Stomach (tissue), 9 donors: ENCODE data around the gene PKD1. TPM values are rescaled to one million over a fixed set of nuclear protein-coding genes. Genes with fewer than 3 reads are reported as not detected.
"Not testable (repeated sequence)": the region's sequence is repeated elsewhere in the genome, so short reads cannot be mapped to it uniquely, and the experiment has no call there.

ENCODE experiments used
- DNase-seq, 2 donors: peaks; one replicate each; pipeline versions ENCODE4 v3.0.0 to v3.0.0-alpha.2; 2013 to 2019
- H3K27ac ChIP-seq, 5 donors: fragments of 200-600 bp in 4 of 5; sonication (generic) in 4 of 5; one replicate each; pipeline ENCODE4 v1.5.1; 2013 to 2019; ENCODE audit warnings: mild to moderate bottlenecking in 1 of 5, moderate library complexity in 1 of 5
- H3K27me3 ChIP-seq, 3 donors: fragments of 200-600 bp; sonication (generic); one replicate each; pipeline ENCODE4 v1.5.1; 2017 to 2019; ENCODE audit warnings: mixed run types in 1 of 3
- H3K36me3 ChIP-seq, 4 donors: fragments of 200-600 bp; sonication (generic); 1 replicate in 3 of 4; 2 replicates in 1 of 4; pipeline ENCODE4 v1.5.1; 2016 to 2019
- H3K4me1 ChIP-seq, 4 donors: fragments of 200-600 bp; sonication (generic); one replicate each; pipeline ENCODE4 v1.5.1; 2016 to 2019
- H3K4me3 ChIP-seq, 4 donors: fragments of 200-600 bp; sonication (generic) in 3 of 4; one replicate each; pipeline ENCODE4 v1.5.1; 2016 to 2019; ENCODE audit warnings: mild to moderate bottlenecking in 1 of 4
- H3K9me3 ChIP-seq, 4 donors: fragments of 200-600 bp; sonication (generic); one replicate each; pipeline ENCODE4 v1.5.1; 2016 to 2019
- EP300 ChIP-seq: sonication (generic); formaldehyde crosslinking; IDR thresholded peaks from one replicate; pipeline ENCODE4 v1.6.1; 2017; ENCODE audit warnings: antibody characterized with exemption
- POLR2AphosphoS5 ChIP-seq, 3 donors: sonication (generic); formaldehyde crosslinking; IDR thresholded peaks; one replicate each; pipeline ENCODE4 v1.6.1; 2016; ENCODE audit warnings: antibody characterized with exemption in 3 of 3
- WGBS, 5 donors: extraction: QIAGEN DNeasy Blood & Tissue Kit in 3 of 5; methylation state at CpG; one replicate each; pipeline versions ENCODE4 v1.1.5 to v1.1.7; 2013 to 2018; 5-methylcytosine and 5-hydroxymethylcytosine counted together
- intact Hi-C: fragments of 100-400 bp; cut with DNase I; formaldehyde crosslinking; loops from one replicate; pipeline ENCODE4 v1.15.1; 2023; ENCODE audit warnings: low total_unique reads
- polyA plus RNA-seq, 3 donors: library from polyadenylated mRNA; stranded (reverse); fragments of 200-250 nt; gene quantifications; one replicate each; pipeline ENCODE4 v1.2.3, GENCODE V29; 2013
- total RNA-seq, 5 donors: library from RNA; depleted of rRNA; stranded (reverse); fragments of >200 nt; gene quantifications; one replicate each; pipeline versions ENCODE4 v1.1.0 to v1.2.3, GENCODE V29; 2014 to 2016
- donor health status: healthy with polysubstance abuse.
- donor health status: Bipolar disorder and iron deficiency.
- donor health status: healthy.

The PKD1 gene
- total and polyA plus RNA-seq, 8 donors, result 10.4 to 776 (median 90.7) TPM

DNA sequence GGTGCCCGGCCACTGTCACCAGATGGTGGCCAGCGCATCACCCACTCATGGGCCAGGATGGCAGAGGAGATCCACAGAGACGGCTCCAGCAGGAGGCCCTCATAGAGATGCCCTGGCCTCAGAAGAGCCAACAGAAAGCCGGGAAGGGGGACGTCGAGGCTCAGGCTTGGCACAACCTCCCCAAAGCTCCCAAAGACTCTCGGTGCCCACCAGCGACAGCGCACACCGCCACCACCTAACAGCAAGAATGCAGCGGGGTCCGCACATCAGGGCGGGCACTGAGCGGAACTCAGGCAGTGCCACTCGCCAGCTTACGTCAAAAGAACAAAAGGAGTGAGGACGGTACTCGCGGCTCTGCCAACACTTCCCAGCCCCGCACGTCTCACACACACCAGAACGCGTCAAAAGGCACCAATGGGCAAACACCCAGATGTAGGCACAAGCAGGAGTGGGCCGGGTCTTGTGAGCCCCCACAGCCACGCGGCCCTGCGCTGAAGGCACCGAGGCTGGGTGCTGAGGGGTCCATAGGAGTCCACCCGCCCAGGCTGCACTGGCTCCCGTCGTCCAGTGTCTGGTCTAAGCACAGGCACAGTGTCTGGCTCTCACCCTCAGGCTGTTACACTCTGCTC, 8.7 kb downstream of the PKD1 start:
- TF ChIP-seq EP300, result peak; percentile 56
- Histone ChIP-seq H3K27ac (peak overlapping the region; percentile 6 to 96 (median 92)), H3K4me1 (peaks cover 44 to 89% (median 71%) of the 10 kb centered on the region in 4 donors), H3K4me3 (peak overlapping the region in 2 of 4 donors; percentile 2 to 9)
- DNase-seq, result peak in 1 of 2 donors; percentile 46
- 82 to 89% (median 84%) methylated on average over 23 to 31 of the region's 31 CpGs for WGBS, 5 donors
- intact Hi-C loops, H3K36me3 ChIP-seq, H3K27me3 ChIP-seq, H3K9me3 ChIP-seq: not testable (repeated sequence)

DNA sequence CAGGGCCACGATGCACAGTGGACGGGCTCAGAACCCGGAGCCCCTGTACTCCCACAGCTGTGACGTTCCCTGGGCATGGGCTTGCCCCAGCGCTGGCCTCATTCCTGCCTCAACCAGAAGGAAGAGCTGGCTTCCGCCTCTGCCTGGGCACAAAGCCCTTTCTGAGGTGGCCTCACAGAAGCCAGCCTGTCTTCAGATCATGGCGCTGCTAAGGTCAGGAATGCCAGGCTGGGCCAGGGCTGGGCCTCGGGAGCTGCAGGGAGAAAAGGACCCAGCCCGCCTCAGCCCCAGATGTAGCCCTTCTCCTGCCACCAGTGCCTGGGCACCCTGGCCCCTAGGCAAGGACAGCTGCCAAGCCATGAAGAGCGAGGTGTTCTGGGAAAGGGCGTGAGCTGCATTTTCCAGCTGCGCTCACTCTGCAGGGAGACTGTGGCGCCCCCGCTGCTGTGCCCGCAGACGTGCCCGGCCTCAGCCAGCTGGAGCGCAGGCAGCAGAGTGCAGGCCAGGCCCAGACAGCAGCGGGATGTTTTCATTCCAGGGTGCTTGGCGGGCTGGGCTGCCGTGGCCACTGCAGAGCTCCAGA, 9.4 kb downstream of the PKD1 start:
- 33 to 59% (median 53%) methylated on average over 9 to 21 of the region's 21 CpGs for WGBS, 5 donors
- peaks cover 44 to 89% (median 72%) of the 10 kb centered on the region in 4 donors for H3K4me1 ChIP-seq
- H3K9me3 ChIP-seq, intact Hi-C loops, H3K36me3 ChIP-seq, H3K27me3 ChIP-seq: not testable (repeated sequence)
- peak overlapping the region in 2 of 4 donors; percentile 19 to 34 for H3K4me3 ChIP-seq
- TF ChIP-seq POLR2AphosphoS5 (IDR thresholded peaks at IDR 0.05) (peak in 2 of 3 donors; percentile 27 to 42), EP300 (peak; percentile 40)
- peak overlapping the region; percentile 81 to 96 (median 92) for H3K27ac ChIP-seq
- peak in 1 of 2 donors; percentile 57 for DNase-seq

DNA sequence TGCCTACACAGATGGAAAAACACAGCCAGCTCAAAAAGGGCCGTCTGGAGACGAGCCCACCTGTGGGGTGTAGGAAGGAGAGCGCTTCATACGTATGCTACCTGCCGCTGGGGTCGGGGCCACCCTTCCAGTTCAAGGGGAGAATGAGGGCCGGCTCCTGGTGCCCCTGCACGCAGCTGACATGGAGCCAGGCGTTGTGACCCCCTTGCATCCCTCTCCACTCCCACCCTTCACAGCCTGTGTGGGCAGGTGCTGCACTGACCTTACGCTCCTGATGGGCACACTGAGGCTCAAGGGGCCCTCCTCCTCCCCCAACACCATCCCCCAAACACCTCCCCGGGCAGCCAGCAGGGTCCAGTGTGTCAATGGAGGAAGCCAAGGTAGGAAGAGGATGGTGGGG, 10.1 kb downstream of the PKD1 start:
- 30 to 75% (median 53%) methylated on average over 3 to 11 of the region's 11 CpGs for WGBS, 5 donors
- H3K9me3 ChIP-seq, intact Hi-C loops, H3K27me3 ChIP-seq, H3K36me3 ChIP-seq: not testable (repeated sequence)
- H3K4me3 ChIP-seq, result peak overlapping the region; percentile 19 to 37 (median 34)
- H3K4me1 ChIP-seq, result peaks cover 44 to 92% (median 72%) of the 10 kb centered on the region in 4 donors
- H3K27ac ChIP-seq, result peak overlapping the region; percentile 81 to 96 (median 92)
- DNase-seq, result peak in 1 of 2 donors; percentile 24

DNA sequence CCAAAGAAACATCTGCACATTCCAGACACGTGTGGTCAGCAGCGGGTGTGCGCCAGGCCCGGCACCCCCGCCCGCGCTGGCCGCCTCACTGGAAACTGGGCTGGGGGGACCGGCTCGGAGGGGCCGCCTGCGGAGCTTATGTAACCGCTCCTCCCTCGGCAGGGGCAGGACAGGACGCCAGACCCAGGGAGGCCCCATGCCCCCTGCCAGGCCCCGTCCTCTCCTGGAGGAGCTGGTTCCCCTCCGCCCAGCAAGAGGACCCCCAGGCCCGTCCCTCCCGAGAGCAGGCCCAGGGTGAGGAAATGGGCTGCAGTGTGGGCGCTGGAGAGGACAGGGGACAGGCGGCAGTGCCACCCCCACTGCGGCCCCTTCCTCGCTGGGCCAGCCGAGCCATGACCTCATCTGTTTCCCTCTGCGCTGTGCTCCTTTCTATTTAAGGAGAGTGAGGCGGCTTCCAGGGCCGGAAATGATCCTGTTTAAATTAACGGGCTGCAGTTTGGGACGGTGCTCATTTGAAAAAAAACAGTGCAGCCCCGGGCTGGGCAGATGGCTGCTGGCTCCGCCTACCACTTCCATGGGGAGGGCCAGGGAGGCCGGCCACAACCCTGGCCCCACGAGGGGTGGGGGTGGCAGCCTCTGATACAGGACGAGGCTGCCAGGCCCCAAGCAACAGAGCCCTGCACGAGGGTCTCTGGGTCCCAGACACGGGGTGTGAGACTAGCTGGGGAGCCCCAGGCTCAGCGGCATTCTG, 10.8 kb downstream of the PKD1 start:
- WGBS, 5 donors, result 23 to 43% (median 33%) methylated on average over 14 to 36 of the region's 37 CpGs
- intact Hi-C loops, H3K9me3 ChIP-seq, H3K27me3 ChIP-seq, H3K36me3 ChIP-seq: not testable (repeated sequence)
- peak overlapping the region; percentile 19 to 37 (median 34) for H3K4me3 ChIP-seq
- DNase-seq, result peak in 1 of 2 donors; percentile 89
- H3K4me1 ChIP-seq, result peaks cover 44 to 90% (median 71%) of the 10 kb centered on the region in 4 donors
- H3K27ac ChIP-seq, result peak overlapping the region; percentile 81 to 96 (median 92)
- peak; percentile 8 for TF ChIP-seq EP300
- peak in 2 of 3 donors; percentile 8 to 16 for TF ChIP-seq POLR2AphosphoS5 (IDR thresholded peaks at IDR 0.05)

DNA sequence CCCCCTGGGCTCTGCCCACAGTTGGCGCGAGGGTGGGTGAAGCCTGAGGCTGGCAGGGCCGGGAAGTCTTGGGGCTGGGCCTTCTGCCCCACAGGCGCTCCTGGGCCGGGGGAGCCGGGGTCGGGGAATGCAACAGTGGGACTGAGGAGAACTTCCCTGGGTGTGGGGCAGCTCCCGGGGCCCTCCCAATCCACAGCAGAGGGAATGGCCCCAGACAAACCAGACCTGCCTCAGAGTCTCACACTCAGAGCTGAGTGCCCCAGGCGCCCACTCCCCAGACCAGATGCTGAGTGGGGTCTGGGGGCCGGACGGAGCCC, 11.4 kb downstream of the PKD1 start:
- H3K27me3 ChIP-seq, DNase-seq, H3K9me3 ChIP-seq, H3K36me3 ChIP-seq, intact Hi-C loops: not testable (repeated sequence)
- Histone ChIP-seq H3K4me3 (peak overlapping the region; percentile 19 to 37 (median 34)), H3K27ac (peak overlapping the region; percentile 81 to 96 (median 92)), H3K4me1 (peaks cover 44 to 88% (median 70%) of the 10 kb centered on the region in 4 donors)
- 10 to 38% (median 28%) methylated on average over 4 to 11 of the region's 11 CpGs; no CpG with 5 or more reads in 1 of the 5 donors for WGBS, 5 donors

DNA sequence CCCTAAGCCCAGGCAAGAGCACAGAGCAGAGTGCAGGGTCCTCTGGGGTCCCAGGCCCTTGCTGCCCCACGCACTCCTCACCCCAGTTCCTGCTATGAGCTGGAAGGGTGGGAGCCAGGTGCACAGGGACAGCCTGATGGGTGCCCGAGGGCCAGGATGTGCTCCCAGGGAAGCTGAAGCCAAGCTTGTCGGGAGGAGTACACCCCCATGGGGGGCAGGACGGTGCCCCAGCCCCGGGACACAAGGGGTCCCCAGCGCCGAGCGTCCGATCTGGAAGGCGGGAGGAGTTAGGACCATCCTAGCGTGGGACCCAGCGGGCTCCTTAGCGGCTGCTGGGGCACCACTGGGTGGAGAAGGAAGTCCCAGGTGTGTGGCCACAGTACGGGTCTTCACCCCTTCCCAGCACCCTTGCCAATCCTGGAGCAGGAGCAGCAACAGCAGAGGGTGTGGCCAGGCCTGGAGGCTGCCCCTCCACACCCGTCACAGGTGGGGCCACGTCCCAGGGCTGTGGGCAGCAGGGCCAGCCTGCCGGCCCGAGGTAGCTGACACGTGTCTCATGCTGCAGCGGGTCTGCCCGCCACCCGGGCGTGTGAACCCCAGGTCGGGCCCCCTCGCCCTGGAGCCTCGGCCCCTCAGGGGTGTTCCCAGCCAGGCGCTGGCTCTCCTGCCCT, 11.9 kb downstream of the PKD1 start:
- Histone ChIP-seq H3K4me1 (peaks cover 43 to 85% (median 69%) of the 10 kb centered on the region in 4 donors), H3K27ac (peak overlapping the region; percentile 81 to 96 (median 92)), H3K4me3 (peak overlapping the region; percentile 19 to 37 (median 34))
- intact Hi-C loops, H3K27me3 ChIP-seq, H3K9me3 ChIP-seq, H3K36me3 ChIP-seq: not testable (repeated sequence)
- DNase-seq, result peak in 1 of 2 donors; percentile 67
- 5 to 44% (median 39%) methylated on average over 4 to 25 of the region's 27 CpGs for WGBS, 5 donors

DNA sequence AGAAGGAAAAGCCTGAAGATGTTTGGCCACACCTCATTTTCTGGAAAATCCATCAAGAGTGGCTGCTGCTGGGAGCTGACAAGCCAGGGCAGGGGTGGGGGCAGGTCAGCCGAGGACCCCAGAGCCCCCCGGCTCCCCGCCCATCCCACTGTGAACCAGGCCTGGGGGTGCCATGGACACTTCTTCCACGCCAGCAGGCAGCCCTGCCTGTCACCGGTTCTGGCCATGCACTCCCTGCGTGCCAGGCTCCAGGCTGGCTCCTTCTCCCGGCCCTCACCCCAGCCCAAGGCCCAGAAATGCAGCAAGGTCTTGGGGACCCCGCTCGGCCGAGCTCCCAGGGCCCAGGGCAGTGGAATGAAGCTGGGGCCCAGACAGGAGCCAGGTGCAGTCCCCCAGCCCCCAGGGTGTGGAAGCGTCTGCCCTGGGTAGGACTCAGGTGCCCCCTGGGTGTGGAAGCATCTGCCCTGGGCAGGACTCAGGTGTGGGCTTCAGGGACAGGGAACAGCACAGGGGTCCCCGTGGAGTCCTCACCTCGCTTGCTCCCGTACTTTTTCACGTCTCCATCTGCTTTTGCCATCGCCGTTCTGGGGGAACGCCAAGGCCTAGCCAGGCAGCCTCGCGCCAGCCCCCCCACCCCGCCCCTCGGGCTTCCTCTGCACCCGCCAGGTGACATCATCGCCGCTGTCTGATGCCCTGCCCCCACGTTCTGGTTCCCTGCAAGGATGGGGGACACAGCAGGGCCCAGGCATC, 12.6 kb downstream of the PKD1 start:
- H3K27me3 ChIP-seq, H3K9me3 ChIP-seq, intact Hi-C loops, DNase-seq, H3K4me3 ChIP-seq, H3K36me3 ChIP-seq: not testable (repeated sequence)
- H3K27ac ChIP-seq, result peak overlapping the region in 4 of 5 donors; percentile 90 to 96 (median 93)
- H3K4me1 ChIP-seq, result peaks cover 38 to 83% (median 63%) of the 10 kb centered on the region in 4 donors
- WGBS, 5 donors, result 67 to 82% (median 76%) methylated on average over 7 to 21 of the region's 26 CpGs
